ENCODE measurements around the gene SPPL3.
"Not testable (repeated sequence)": the region's sequence is repeated elsewhere in the genome, so short reads cannot be mapped to it uniquely, and the experiment has no call there.

Gene SPPL3

GRCh38 chr12:120814903-120815429 lies 89.2 kb downstream of the SPPL3 start:
- DNase-seq = no peak

- DNase-seq = no peak
Observed at GRCh38 chr12:120814203-120814902, 89.8 kb downstream of the SPPL3 start.

- no peak for DNase-seq
Observed at GRCh38 chr12:120813588-120814153, 90.5 kb downstream of the SPPL3 start.

- no peak for DNase-seq
Observed at GRCh38 chr12:120810021-120810420, 94.1 kb downstream of the SPPL3 start.

GRCh38 chr12:120804428-120804827 lies 99.7 kb downstream of the SPPL3 start:
- DNase-seq = no peak

- DNase-seq = no peak
Observed at GRCh38 chr12:120801146-120801545, 103.0 kb downstream of the SPPL3 start.

- no peak for DNase-seq
Observed at GRCh38 chr12:120800665-120801064, 103.5 kb downstream of the SPPL3 start.

GRCh38 chr12:120799243-120800045 lies 104.7 kb downstream of the SPPL3 start:
- DNase-seq = no peak

GRCh38 chr12:120798696-120799095 lies 105.5 kb downstream of the SPPL3 start:
- DNase-seq = no peak

GRCh38 chr12:120797677-120798642 lies 106.2 kb downstream of the SPPL3 start:
- no peak for DNase-seq

GRCh38 chr12:120795441-120796178 lies 108.5 kb downstream of the SPPL3 start:
- DNase-seq = no peak

GRCh38 chr12:120793357-120793756 lies 110.8 kb downstream of the SPPL3 start:
- no peak for DNase-seq

- DNase-seq = not testable (repeated sequence)
Observed at GRCh38 chr12:120792456-120792855, 111.7 kb downstream of the SPPL3 start.

GRCh38 chr12:120791669-120792176 lies 112.4 kb downstream of the SPPL3 start:
- no peak for DNase-seq

- DNase-seq = no peak
Observed at GRCh38 chr12:120790114-120790513, 114.0 kb downstream of the SPPL3 start.

- DNase-seq = no peak
Observed at GRCh38 chr12:120787889-120788288, 116.3 kb downstream of the SPPL3 start.

GRCh38 chr12:120784804-120785203 lies 119.4 kb downstream of the SPPL3 start:
- no peak for DNase-seq

- no peak for DNase-seq
Observed at GRCh38 chr12:120783197-120783596, 121.0 kb downstream of the SPPL3 start.

- no peak for DNase-seq
Observed at GRCh38 chr12:120775862-120776552, 128.2 kb downstream of the SPPL3 start.

- DNase-seq = no peak
Observed at GRCh38 chr12:120774169-120774916, 129.8 kb downstream of the SPPL3 start.
